G401 (cell line): ENCODE data around the gene TNXB. TPM values are rescaled to one million over a fixed set of nuclear protein-coding genes. Genes with fewer than 3 reads are reported as not detected.
"Not testable (repeated sequence)": the region's sequence is repeated elsewhere in the genome, so short reads cannot be mapped to it uniquely, and the experiment has no call there.

ENCODE experiments used
- DNase-seq: peaks from one replicate; pipeline ENCODE4 v3.0.0-alpha.2; 2015; ENCODE audit warnings: low spot score
- in situ Hi-C: cut with HindIII; loops from 2 replicates; pipeline ENCODE4 v1.10.0; 2016; ENCODE audit warnings: low sequenced_read_pairs, mixed read lengths
- total RNA-seq: library from RNA; depleted of rRNA; stranded (reverse); fragments of >200 nt; shearing (Covaris generic); gene quantifications from 2 replicates; pipeline ENCODE4 v1.2.3, GENCODE V29; 2014

TNXB gene
- total RNA-seq, 1 experiment from 2014 or later: not detected

DNA sequence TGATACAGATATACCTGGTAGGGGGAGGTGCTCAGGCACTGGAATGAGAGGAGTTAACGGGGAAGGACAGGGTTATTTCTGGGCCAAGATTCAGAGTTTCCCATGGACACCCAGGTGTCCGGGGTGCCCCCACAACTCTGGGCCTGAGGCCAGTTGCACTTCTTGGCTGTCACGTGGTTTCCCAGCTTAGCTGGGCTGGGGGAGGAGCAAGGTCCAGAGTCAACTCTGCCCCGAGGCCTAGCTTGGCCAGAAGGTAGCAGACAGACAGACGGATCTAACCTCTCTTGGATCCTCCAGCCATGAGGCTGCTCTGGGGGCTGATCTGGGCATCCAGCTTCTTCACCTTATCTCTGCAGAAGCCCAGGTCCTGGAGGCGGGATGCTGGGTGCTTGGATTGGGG is 94.6 kb downstream of the TNXB start, which contains the start of gene C4B:
Gene C4B (plus strand): TSS at position 249 of the 400 bp plus-strand sequence. CDS start 51 bp downstream, at position 300.
- in situ Hi-C loops, DNase-seq: not testable (repeated sequence)

DNA sequence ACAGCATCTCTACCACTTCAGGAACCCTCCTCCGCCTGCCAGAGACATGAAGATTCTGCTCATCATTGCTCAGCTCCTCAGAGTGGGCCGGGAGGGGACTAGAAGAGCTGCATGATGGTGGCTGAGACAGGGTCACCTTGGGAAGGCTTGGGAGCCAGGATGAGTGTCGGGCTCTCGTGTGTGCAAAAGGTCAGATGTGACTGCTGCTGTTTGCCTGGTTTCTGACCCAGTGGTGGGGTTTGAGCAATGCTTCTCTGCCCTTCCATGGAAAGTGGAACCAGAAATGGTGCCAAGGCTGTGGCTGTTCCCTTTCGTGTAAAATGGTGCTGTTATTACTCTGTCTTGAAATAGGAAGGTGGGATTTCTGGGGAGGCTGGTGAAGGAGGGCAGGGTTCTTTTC is 95.4 kb downstream of the TNXB start:
- in situ Hi-C loops, DNase-seq: not testable (repeated sequence)

DNA sequence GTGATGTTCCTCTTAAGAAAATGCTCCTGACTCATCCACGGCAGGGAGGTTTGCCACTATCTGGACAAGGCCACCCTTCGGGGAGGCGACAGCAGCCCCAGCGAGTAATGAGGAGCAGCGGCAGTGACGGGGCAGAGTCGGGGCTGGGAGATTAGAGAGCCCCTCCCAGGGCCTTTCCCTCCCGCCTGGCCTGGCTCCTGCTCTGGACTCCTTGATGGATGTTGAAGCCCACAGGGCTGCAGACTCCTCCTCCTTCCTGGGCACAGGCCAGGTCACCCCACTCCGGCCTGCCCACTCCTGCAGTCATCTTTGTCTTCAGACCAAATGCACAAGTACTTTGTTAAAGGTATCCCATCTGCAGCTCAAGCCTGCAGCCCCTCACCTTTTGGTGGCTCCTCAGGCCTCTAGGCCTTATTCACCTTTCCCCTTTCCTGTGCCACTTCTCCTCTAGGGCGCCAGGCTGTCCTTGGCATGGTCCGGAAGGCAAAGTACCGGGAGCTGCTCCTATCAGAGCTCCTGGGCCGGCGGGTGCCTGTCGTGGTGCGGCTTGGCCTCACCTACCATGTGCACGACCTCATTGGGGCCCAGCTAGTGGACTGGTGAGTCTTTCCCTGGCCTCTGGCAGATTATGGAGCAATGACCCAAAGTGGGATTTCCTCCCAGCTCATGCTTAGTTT is 96.1 kb downstream of the TNXB start:
- DNase-seq, in situ Hi-C loops: not testable (repeated sequence)

DNA sequence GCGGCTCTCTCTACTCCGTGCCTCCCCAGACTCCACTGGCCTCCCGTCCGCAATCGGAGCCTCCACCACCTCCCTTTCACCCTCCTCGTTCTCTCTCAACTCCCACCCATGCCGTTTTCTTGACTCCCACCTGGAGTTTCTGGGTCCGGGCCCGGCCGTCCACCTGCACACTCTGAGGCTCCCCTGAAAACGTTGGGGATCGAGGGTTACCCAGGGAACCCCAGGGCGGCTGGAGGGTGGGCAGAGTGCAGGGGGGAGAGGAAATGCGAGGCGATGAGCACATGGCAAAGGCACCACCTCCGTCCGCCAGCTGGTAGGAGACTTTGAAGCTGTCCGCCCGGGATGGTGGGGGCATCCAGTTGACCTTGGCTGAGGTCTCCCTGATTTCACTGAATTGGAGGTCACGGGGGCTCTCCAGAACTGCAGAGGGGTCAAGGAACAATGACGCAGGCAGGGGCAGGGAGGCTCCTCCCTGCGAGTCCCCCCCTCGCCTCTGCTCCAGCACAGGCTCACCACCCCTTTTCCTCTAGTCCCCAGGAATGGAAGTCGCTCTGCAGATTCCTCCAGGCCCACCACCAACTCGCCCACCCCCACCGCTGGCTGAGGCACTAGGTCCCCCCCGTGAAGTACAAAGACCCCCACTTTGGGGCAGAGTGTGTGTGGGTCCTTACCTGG is 98.1 kb downstream of the TNXB start:
- in situ Hi-C loops, DNase-seq: not testable (repeated sequence)

DNA sequence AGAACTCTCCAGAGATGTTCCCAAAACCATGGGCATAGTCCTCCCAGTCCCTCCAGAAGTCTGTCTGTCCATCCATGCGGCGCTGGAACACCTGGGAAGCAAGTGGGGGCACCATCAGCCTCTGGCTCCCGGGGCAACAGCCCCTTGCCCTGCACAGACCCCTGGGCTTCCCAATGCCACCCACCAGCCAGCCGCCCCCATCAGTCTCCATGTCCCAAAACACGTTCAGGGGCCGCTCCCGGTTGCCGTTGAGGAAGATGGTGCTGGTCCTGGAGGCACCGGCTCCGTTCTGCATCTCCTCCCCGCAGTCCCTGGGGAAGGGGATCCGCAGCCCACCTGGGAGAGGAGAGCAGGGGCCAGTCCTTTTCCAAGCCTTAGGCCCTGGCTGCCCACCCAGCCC is 99.6 kb downstream of the TNXB start:
- in situ Hi-C loops, DNase-seq: not testable (repeated sequence)

DNA sequence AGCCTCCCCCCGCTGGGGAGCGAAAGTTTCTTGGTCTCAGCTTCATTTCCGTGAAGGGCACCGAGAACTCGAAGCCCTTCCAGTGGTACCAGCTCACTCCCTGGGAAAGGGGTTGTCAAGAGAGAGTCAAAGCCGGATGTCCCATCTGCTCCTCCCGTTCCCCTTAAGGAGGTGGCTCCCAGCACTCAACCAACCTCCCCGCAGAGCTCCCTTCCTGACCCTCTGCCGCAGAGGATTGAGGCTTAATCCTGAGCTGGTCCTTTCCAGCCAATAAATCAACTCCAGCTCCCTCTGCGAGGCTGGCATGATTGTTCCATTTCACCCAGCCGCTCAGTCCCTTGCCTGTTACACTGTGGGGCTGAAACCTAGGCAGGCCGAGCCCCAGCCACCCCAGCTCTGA is 100.5 kb downstream of the TNXB start:
- DNase-seq, in situ Hi-C loops: not testable (repeated sequence)

DNA sequence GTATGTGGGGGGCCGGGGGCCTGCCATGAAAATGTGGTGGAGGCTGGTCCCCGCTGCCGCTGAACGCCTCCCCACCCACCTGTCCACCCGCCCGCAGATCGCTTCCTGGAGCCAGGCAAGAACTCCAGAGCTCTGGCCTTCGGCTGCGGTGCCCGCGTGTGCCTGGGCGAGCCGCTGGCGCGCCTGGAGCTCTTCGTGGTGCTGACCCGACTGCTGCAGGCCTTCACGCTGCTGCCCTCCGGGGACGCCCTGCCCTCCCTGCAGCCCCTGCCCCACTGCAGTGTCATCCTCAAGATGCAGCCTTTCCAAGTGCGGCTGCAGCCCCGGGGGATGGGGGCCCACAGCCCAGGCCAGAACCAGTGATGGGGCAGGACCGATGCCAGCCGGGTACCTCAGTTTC is 101.1 kb downstream of the TNXB start:
- in situ Hi-C loops, DNase-seq: not testable (repeated sequence)

DNA sequence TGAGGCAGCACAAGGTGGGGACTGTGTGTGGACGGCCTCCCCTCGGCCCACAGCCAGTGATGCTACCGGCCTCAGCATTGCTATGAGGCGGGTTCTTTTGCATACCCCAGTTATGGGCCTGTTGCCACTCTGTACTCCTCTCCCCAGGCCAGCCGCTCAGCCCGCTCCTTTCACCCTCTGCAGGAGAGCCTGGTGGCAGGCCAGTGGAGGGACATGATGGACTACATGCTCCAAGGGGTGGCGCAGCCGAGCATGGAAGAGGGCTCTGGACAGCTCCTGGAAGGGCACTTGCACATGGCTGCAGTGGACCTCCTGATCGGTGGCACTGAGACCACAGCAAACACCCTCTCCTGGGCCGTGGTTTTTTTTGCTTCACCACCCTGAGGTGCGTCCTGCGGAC is 102.1 kb downstream of the TNXB start:
- in situ Hi-C loops, DNase-seq: not testable (repeated sequence)

DNA sequence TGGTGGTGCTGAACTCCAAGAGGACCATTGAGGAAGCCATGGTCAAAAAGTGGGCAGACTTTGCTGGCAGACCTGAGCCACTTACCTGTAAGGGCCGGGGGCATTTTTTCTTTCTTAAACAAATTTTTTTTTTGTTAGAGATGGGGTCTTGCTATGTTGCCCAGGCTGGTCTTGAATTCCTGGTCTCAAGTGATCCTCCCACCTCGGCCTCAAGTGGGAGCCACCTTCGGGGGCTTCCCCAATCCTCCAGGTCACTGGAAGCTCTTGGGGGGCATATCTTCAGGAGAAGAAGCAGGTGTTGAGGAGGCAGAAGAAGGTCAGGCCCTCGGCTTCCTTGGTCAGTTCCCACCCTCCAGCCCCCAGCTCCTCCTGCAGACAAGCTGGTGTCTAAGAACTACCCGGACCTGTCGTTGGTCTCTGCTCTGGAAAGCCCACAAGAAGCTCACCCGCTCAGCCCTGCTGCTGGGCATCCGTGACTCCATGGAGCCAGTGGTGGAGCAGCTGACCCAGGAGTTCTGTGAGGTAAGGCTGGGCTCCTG is 103.1 kb downstream of the TNXB start:
- in situ Hi-C loops, DNase-seq: not testable (repeated sequence)

DNA sequence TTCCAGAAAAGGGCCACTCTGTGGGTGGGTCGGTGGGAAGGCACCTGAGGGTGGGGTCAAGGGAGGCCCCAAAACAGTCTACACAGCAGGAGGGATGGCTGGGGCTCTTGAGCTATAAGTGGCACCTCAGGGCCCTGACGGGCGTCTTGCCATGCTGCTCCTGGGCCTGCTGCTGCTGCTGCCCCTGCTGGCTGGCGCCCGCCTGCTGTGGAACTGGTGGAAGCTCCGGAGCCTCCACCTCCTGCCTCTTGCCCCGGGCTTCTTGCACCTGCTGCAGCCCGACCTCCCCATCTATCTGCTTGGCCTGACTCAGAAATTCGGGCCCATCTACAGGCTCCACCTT is 103.6 kb downstream of the TNXB start:
- DNase-seq, in situ Hi-C loops: not testable (repeated sequence)

DNA sequence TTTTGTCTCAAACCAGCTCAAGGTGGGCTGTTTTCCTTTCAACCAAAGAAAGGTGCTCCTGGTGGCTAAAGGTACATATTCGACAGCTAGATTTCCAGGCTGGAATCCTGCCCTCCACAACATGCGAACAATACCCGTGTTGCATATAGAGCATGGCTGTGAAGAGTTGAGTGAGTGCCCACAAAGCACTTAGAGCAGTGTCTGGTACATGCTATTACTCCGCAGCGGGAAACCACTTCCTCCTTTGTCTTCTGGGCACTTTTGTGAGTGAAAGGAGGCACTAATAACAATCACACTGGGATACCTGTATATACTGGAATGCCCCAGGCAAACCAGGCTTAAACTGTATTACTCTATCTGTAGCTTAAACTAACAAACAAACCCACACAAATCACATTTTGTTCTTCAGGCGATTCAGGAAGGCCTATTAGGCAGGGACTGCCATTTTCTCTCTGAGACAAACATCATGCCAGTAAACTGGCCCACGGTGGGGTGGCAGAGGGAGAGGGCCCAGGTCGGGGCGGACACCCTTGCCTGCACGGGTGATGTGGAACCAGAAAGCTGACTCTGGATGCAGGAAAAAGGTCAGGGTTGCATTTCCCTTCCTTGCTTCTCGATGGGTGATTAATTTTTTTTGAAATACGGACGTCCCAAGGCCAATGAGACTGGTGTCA is 104.1 kb downstream of the TNXB start:
- in situ Hi-C loops, DNase-seq: not testable (repeated sequence)

DNA sequence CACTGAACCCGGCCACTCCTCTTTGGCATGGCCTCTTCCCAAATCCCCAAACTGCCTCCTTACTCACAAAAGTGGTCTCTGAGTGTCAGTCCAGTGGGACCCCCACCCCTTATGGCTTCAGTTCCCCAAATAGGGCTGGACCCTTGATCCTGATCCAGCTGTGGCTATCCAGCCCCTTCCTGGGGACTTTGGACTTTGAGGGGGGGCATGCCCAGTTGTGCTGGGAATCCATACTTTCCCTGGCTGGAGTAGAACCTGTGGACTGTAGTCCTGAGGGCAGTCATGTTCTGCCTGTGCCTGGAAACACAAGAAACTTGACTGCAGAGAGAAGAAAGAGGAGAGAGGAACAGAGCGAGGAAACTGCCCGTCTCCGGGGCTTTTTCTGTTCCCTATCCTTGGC is 104.7 kb downstream of the TNXB start:
- in situ Hi-C loops, DNase-seq: not testable (repeated sequence)

DNA sequence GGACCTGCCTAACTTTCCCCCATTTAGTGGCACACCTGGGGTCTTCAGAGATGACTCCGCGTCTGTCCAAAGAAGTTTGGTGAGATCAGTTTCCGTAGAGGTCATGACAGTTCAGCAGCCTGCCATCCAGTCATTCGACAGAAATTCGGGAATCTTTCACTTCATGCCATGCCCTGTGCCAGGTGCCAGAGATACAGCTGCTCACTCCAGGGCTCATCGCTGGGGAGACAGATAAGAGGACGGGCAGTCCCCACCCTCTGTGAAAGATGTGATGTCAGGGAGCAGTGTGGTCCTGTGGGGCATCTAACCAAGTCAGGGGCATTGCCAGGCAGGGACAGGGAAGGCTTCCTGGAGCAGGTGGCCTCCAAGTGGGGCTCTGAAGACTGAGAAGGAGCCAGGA is 105.8 kb downstream of the TNXB start:
- DNase-seq, in situ Hi-C loops: not testable (repeated sequence)

DNA sequence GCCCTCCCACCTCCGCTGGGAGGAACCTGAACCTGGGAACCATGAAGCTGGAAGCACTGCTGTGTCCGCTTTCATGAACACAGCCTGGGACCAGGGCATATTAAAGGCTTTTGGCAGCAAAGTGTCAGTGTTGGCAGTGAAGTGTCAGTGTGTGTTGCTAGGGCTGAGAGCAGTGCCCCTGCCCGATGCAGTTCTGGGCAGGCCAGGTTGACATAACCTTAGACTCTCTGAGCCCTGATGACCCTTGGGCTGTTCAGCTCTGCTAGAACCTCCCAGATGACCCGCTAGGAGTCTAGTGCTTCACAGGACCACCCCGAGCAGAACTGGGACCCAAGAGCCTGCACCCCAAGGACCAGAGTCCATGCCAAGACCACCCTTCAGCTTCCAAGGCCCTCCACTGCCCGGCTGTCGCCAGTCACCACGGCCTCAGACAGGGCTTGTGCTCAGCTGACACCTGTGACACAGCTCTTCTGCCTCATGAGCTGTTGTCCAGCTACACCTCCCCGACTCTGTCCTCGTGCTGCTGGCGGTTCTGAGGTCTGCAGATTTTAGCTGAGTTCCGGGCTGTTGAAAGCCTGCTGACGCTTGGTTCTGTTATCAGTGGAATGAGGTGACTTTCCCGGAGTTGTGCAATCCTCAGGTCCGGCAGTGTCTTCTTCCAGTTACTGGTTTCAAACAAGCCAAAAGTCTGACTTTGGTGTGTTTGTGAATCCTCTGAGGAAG is 106.4 kb downstream of the TNXB start:
- DNase-seq, in situ Hi-C loops: not testable (repeated sequence)

DNA sequence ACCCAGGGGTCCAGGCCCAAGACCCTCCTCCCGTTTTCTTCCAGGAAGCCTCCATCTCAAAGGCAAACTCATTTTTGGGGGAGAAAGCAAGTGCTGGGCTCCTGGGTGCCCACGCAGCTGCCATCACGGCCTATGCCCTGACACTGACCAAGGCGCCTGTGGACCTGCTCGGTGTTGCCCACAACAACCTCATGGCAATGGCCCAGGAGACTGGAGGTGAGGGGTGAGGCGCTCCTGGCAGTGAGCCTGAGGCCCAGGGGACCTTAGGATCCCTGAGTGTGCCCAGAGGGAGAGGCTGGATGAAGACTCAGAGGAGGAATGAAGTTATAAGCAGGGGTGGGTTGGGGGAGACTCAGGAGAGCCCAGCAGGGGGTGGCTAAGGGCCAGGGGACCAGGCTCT is 112.8 kb downstream of the TNXB start:
- DNase-seq, in situ Hi-C loops: not testable (repeated sequence)

DNA sequence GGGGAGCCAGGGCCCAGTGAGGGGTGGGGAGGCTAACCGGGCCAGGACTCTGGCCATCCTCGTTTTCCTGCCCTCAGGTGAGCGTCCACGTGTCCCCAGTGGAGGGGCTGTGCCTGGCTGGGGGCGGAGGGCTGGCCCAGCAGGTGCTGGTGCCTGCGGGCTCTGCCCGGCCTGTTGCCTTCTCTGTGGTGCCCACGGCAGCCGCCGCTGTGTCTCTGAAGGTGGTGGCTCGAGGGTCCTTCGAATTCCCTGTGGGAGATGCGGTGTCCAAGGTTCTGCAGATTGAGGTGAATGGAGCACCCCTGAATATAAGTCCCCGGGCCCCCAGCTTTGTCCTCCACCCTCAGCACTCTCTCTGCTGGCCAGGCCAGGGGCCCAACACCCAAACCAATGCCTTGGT is 114.7 kb downstream of the TNXB start:
- in situ Hi-C loops, DNase-seq: not testable (repeated sequence)
